Tibial nerve (tissue), 4 donors: Measurements from ENCODE around the gene SYNE4. TPM values are rescaled to one million over a fixed set of nuclear protein-coding genes. Genes with fewer than 3 reads are reported as not detected.
"Not testable (repeated sequence)": the region's sequence is repeated elsewhere in the genome, so short reads cannot be mapped to it uniquely, and the experiment has no call there.

Experiments used
- DNase-seq, 2 donors: peaks; one replicate each; pipeline ENCODE4 v3.0.0-alpha.2; 2019; ENCODE audit warnings: low spot score in 2 of 2
- H3K27ac ChIP-seq, 4 donors: fragments of 200-600 bp; sonication (generic) in 3 of 4; one replicate each; pipeline ENCODE4 v1.5.1; 2017 to 2019; ENCODE audit warnings: mild to moderate bottlenecking in 1 of 4
- H3K27me3 ChIP-seq, 2 donors: fragments of 200-600 bp; sonication (generic) in 1 of 2; one replicate each; pipeline versions ENCODE4 v1.5.1 to v1.6.0; 2017 to 2019
- H3K36me3 ChIP-seq, 3 donors: fragments of 200-600 bp; sonication (generic); one replicate each; pipeline ENCODE4 v1.5.1; 2018 to 2019
- H3K4me1 ChIP-seq, 4 donors: fragments of 200-600 bp; sonication (generic) in 3 of 4; one replicate each; pipeline ENCODE4 v1.5.1; 2017 to 2019
- H3K4me3 ChIP-seq, 4 donors: fragments of 200-600 bp; sonication (generic) in 3 of 4; one replicate each; pipeline ENCODE4 v1.5.1; 2017 to 2019; ENCODE audit warnings: mild to moderate bottlenecking in 1 of 4, moderate library complexity in 1 of 4
- H3K9me3 ChIP-seq, 4 donors: fragments of 200-600 bp; sonication (generic) in 3 of 4; one replicate each; pipeline ENCODE4 v1.5.1; 2017 to 2019
- EP300 ChIP-seq, 2 donors: sonication (generic); formaldehyde crosslinking; IDR thresholded peaks; one replicate each; pipeline ENCODE4 v1.6.1; 2017; ENCODE audit warnings: antibody characterized with exemption in 2 of 2, mild to moderate bottlenecking in 1 of 2
- POLR2A ChIP-seq, 2 donors: fragments of 450-650 bp; IDR thresholded peaks; one replicate each; pipeline ENCODE4 v1.6.1; 2017; ENCODE audit warnings: antibody characterized with exemption in 2 of 2, mild to moderate bottlenecking in 2 of 2, moderate library complexity in 2 of 2
- WGBS, 2 donors: methylation state at CpG; one replicate each; pipeline ENCODE4 v1.1.5; 2018; 5-methylcytosine and 5-hydroxymethylcytosine counted together
- total RNA-seq, 4 donors: library from RNA; depleted of rRNA; stranded (reverse); fragments of >200 nt; gene quantifications; one replicate each; pipeline ENCODE4 v1.1.0, GENCODE V29; 2016
- TF ChIP-seq, protein P1 (sequence below), 5 experiments: fragments of 200-600 bp in 3 of 5; fragments of 450-650 bp in 2 of 5; sonication (generic) in 3 of 5; IDR thresholded peaks; one replicate each; pipeline ENCODE4 v1.5.1; 2016 to 2019; ENCODE audit warnings: antibody characterized with exemption in 5 of 5, mild to moderate bottlenecking in 3 of 5, moderate library complexity in 2 of 5

The SYNE4 gene
- total RNA-seq, 4 donors from 2014 or later, result 0.21 to 2.1 (median 0.98) TPM; not detected in 1

DNA sequence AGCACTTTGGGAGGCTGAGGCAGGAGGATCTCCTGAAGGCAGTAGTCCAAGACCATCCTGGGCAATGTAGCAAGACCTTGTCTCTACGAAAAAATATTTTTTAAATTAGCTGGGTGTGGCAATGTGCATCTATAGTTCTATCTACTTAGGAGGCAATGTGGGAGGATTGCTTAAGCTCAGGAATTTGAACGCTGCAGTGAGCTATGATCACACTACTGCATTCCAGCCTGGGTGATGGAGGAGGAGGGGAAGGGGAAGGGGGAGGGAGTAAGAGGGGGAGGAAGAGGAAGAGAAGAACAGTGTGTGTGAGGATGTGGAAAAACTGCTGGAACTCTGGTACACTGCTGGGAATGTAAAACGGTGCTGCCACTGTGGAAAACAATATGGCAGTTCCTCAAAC lies 33.2 kb upstream of the SYNE4 start:
- TF ChIP-seq, protein P1, sequence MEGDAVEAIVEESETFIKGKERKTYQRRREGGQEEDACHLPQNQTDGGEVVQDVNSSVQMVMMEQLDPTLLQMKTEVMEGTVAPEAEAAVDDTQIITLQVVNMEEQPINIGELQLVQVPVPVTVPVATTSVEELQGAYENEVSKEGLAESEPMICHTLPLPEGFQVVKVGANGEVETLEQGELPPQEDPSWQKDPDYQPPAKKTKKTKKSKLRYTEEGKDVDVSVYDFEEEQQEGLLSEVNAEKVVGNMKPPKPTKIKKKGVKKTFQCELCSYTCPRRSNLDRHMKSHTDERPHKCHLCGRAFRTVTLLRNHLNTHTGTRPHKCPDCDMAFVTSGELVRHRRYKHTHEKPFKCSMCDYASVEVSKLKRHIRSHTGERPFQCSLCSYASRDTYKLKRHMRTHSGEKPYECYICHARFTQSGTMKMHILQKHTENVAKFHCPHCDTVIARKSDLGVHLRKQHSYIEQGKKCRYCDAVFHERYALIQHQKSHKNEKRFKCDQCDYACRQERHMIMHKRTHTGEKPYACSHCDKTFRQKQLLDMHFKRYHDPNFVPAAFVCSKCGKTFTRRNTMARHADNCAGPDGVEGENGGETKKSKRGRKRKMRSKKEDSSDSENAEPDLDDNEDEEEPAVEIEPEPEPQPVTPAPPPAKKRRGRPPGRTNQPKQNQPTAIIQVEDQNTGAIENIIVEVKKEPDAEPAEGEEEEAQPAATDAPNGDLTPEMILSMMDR (IDR thresholded peaks at IDR 0.05), result no peak
- no peak for TF ChIP-seq POLR2A (IDR thresholded peaks at IDR 0.05)
- TF ChIP-seq EP300 (IDR thresholded peaks at IDR 0.05), result peak in 1 of 2 donors; percentile 48
- Histone ChIP-seq H3K9me3 (no peaks in the 10 kb centered on the region), H3K4me3 (no peak overlapping the region), H3K36me3 (peaks cover 3 to 31% (median 4%) of the 10 kb centered on the region in 3 donors), H3K27ac (peak overlapping the region; percentile 55 to 87 (median 74)), H3K4me1 (peaks cover 0 to 25% (median 8%) of the 10 kb centered on the region in 4 donors), H3K27me3 (no peaks in the 10 kb centered on the region)
- 10% methylated on average over 3 of the region's 3 CpGs for WGBS, 2 donors
- DNase-seq, result no peak

DNA sequence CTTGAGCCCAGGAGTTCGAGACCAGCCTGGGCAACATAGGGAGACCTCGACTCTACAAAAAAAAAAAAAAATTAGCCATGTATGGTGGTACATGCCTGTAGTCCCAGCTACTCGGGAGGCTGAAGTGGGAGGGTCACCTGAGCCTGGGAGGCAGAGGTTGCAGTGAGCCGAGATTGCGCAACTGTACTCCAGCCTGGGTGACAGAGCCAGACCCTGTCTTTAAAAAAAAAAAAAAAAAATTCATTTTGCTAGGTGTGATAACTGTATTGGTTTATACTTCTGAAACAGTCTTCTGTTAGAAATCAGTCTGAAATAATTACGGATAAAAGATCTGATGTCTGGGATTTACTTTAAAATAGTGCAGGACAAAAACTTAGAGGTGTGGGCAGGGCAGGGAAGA lies 32.5 kb upstream of the SYNE4 start:
- Histone ChIP-seq H3K27ac (peak overlapping the region; percentile 55 to 85 (median 74)), H3K36me3 (peaks cover 3 to 38% (median 4%) of the 10 kb centered on the region in 3 donors), H3K4me1 (peaks cover 0 to 23% (median 7%) of the 10 kb centered on the region in 4 donors)
- not testable (repeated sequence) for H3K9me3 ChIP-seq, DNase-seq, H3K4me3 ChIP-seq, H3K27me3 ChIP-seq
- 86 to 87% methylated on average over 6 of the region's 6 CpGs for WGBS, 2 donors

DNA sequence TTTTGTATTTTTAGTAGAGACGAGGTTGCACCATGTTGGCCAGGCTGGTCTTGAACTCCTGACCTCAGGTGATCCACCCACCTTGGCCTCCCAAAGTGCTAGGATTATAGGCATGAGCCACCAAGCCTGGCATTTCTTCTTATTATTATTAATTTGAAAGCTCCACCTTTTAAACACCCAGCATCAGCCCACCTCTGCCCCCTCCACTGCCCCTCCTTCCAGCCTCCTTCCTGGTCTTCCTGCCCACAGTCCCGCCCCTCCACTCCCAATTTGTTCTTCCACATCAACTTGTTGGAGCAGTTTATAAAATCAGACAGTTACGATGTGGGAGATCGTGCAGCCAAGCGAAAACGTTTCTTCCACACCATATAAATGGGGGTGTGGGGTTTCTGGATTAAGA lies 31.9 kb upstream of the SYNE4 start:
- peaks cover 3 to 44% (median 4%) of the 10 kb centered on the region in 3 donors for H3K36me3 ChIP-seq
- peak overlapping the region in 2 of 4 donors; percentile 83 to 85 for H3K27ac ChIP-seq
- 78 to 84% methylated on average over 6 of the region's 6 CpGs for WGBS, 2 donors
- no peak for DNase-seq
- no peak overlapping the region for H3K4me3 ChIP-seq
- no peaks in the 10 kb centered on the region for H3K9me3 ChIP-seq
- no peak for TF ChIP-seq EP300 (IDR thresholded peaks at IDR 0.05)
- TF ChIP-seq, protein P1 (IDR thresholded peaks at IDR 0.05), result no peak
- no peak for TF ChIP-seq POLR2A (IDR thresholded peaks at IDR 0.05)
- no peaks in the 10 kb centered on the region for H3K27me3 ChIP-seq
- peaks cover 0 to 23% (median 7%) of the 10 kb centered on the region in 4 donors for H3K4me1 ChIP-seq

DNA sequence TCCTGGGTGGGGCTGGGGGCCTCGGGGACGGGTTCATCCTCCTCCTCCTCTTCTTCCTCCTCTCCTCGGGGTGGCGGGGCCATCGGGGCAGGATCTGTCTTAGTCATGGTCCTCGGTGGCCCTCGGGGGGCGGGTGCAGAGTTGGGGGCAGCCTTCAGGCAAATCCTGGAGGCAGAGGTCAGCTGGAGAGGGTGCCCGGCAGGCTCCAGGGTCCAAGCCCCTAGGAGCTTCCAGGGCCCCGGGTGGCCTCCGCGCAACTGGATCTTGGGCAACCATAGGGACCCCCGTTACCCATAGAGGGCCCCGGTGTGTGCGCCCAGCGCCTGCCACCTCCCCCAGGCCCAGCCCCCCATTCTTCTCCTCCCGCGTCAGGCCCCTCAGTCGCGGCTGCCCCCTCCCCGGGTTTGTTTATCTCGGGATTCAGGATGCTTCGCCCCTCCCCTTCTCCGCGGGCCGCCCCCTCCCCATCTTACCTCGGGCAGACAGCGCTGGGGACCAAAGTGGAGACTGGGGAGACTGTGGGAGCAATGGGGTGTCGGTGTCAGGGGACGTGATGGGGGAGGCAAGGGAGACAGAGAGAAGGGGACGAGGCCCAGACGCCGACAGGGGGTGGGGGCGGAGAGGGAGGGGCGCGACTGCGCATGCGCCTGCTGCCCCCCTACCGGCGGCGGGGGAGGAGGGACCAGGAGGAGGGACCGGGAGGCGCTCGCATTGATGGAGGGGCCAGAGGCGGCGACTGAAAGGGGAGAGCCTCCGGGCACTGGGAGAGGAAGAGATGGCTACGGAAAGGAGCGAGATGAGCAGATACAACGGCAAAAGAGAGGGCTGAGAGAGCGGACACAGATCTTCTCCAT lies 23.9 kb upstream of the SYNE4 start, which contains the start of gene CLIP3:
TSS of gene CLIP3 (minus strand) at position 623 of the 854 bp plus-strand sequence. CDS start at position 107, 516 bp downstream.
- Histone ChIP-seq H3K27ac (peak within 1 kb of the TSS; percentile 82 to 92 (median 86)), H3K4me3 (peak within 1 kb of the TSS; percentile 41 to 80 (median 66)), H3K36me3 (peaks cover 0 to 44% (median 0%) of the 10 kb centered on the region in 3 donors), H3K9me3 (no peaks in the 10 kb centered on the region), H3K4me1 (peaks cover 0 to 23% (median 1%) of the 10 kb centered on the region in 4 donors), H3K27me3 (no peaks in the 10 kb centered on the region)
- 1% methylated on average over 29 to 47 of the region's 51 CpGs for WGBS, 2 donors
- TF ChIP-seq, protein P1 (IDR thresholded peaks at IDR 0.05), result peak in 2 of 5 experiments; percentile 23 to 51
- TF ChIP-seq POLR2A (IDR thresholded peaks at IDR 0.05), result peak in 1 of 2 donors; percentile 48
- peak in 1 of 2 donors; percentile 61 for TF ChIP-seq EP300 (IDR thresholded peaks at IDR 0.05)
- peak in 1 of 2 donors; percentile 34 for DNase-seq

DNA sequence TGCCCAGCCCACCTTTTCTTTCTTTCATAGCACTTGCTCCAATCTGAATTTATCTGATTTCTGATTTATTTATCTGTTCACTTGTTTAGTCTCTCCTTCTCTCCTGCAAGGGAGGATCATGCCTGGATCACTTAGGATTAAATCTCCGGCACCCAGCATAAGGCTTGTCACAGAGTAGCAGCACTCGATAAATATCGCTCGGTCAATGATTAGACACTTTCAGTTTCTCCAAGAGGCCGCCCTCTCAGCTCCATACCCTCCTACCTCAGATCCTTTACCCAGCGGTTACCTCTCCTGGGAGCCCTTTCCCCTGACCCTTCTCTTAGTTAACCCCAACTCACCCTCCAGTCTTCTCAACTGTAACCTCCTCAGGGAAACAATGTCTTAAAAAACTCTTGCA lies 22.7 kb upstream of the SYNE4 start:
- H3K9me3 ChIP-seq, result no peaks in the 10 kb centered on the region
- TF ChIP-seq EP300 (IDR thresholded peaks at IDR 0.05), result no peak
- TF ChIP-seq POLR2A (IDR thresholded peaks at IDR 0.05), result no peak
- TF ChIP-seq, protein P1 (IDR thresholded peaks at IDR 0.05), result no peak
- H3K36me3 ChIP-seq, result peaks cover 0 to 46% (median 0%) of the 10 kb centered on the region in 3 donors
- no peak overlapping the region for H3K4me3 ChIP-seq
- H3K27ac ChIP-seq, result peak overlapping the region in 2 of 4 donors; percentile 89 to 92
- WGBS, 2 donors, result 80 to 85% methylated on average over 6 of the region's 6 CpGs
- no peak for DNase-seq
- H3K4me1 ChIP-seq, result peaks cover 0 to 23% (median 1%) of the 10 kb centered on the region in 4 donors
- no peaks in the 10 kb centered on the region for H3K27me3 ChIP-seq
